Heart left ventricle (tissue), 13 donors: ENCODE results near the gene MED12L.
"Not testable (repeated sequence)": the region's sequence is repeated elsewhere in the genome, so short reads cannot be mapped to it uniquely, and the experiment has no call there.

Source experiments
- CTCF ChIP-seq, 12 donors: fragments of 200-600 bp; sonication (generic) in 4 of 12; IDR thresholded peaks; one replicate each; pipeline versions ENCODE4 v1.5.0 to v1.8.0; 2018 to 2022; ENCODE audit warnings: antibody characterized with exemption in 12 of 12, mild to moderate bottlenecking in 5 of 12
- POLR2A ChIP-seq, 2 donors: fragments of 450-650 bp; IDR thresholded peaks; one replicate each; pipeline ENCODE4 v1.6.1; 2017; ENCODE audit warnings: antibody characterized with exemption in 2 of 2, mild to moderate bottlenecking in 2 of 2, moderate library complexity in 2 of 2
- donor health status: ischemic (EF 13 %, LVEDD 7.1; RV severe dilation, severe dysfunction).
- donor health status: DM: no; HTN: yes; CAD: no.
- donor health status: DM: no; HTN: no; CAD: no.
- donor health status: ischemic (EF 25% LVEDD 6.9; RV normal size, moderate dysfunction).
- donor health status: ischemic (EF 25% LVEDD 5.7; RV mildly dilated, moderate dysfunction).
- donor health status: ischemic (EF 35%, LVEDD 5.7; RV mildly dilated, moderate dysfunction).
- donor health status: nonischemic (EF 11% LVEDD 7.7; RV severe dilation, severe dysfunction).
- donor health status: DM: yes; HTN: yes; CAD: no.
- donor health status: PGD.
- donor health status: ischemic (EF 29% LVEDD 5.4; RV normal size, mild dysfunction).
- donor health status: nonischemic (EF 23%, LVEDD 6.1; RV moderate dilation, normal function).

- not testable (repeated sequence) for TF ChIP-seq CTCF, POLR2A (IDR thresholded peaks at IDR 0.05)
These were observed 4.4 kb upstream of the MED12L start for GRCh38 chr3:151081082-151081481.
